GM23338 (cell line): ENCODE data around the gene TACSTD2.

Source experiments
- CREB1 ChIP-seq: fragments of 250-450 bp; sonication (Bioruptor Pico); IDR thresholded peaks from 2 replicates; pipeline ENCODE4 v1.5.0; 2020; ENCODE audit warnings: low read depth, mild to moderate bottlenecking, moderate library complexity
- EZH2 ChIP-seq: fragments of 200-600 bp; sonication (generic); IDR thresholded peaks from one replicate; pipeline ENCODE4 v1.8.0; 2017; ENCODE audit warnings: antibody characterized with exemption, mild to moderate bottlenecking, low read depth; ENCODE audit not compliant: unreplicated experiment
- EZH2phosphoT487 ChIP-seq: fragments of 200-600 bp; sonication (generic); IDR thresholded peaks from one replicate; pipeline ENCODE4 v1.8.1; 2018; ENCODE audit warnings: antibody characterized with exemption; ENCODE audit not compliant: unreplicated experiment
- JUNB ChIP-seq: IDR thresholded peaks from one replicate; pipeline ENCODE4 v1.6.1; 2016; ENCODE audit warnings: antibody characterized with exemption; ENCODE audit not compliant: unreplicated experiment
- POLR2AphosphoS5 ChIP-seq: IDR thresholded peaks from 2 replicates; pipeline ENCODE4 v1.6.1; 2016; ENCODE audit warnings: antibody characterized with exemption, low read depth
- STAT1 ChIP-seq: IDR thresholded peaks from one replicate; pipeline ENCODE4 v1.6.1; 2016; ENCODE audit warnings: antibody characterized with exemption; ENCODE audit not compliant: unreplicated experiment
- ZNF114 ChIP-seq: fragments of 250-450 bp; sonication (Bioruptor Pico); IDR thresholded peaks from 2 replicates; pipeline ENCODE4 v1.5.0; 2020; ENCODE audit warnings: mild to moderate bottlenecking, moderate library complexity
- ZNF331 ChIP-seq: fragments of 250-450 bp; sonication (Bioruptor Pico); IDR thresholded peaks from 2 replicates; pipeline ENCODE4 v1.5.0; 2020; ENCODE audit warnings: low read depth, mild to moderate bottlenecking, moderate library complexity
- TF ChIP-seq, protein P1 (sequence below), 2 experiments: fragments of 200-600 bp in 1 of 2; sonication (generic) in 1 of 2; conservative IDR thresholded peaks; 2 replicates each; pipeline versions ENCODE4 v1.5.1 to v1.6.1; 2016 to 2017; ENCODE audit warnings: antibody characterized with exemption in 2 of 2, low read depth in 2 of 2, mild to moderate bottlenecking in 2 of 2, moderate library complexity in 1 of 2
- TF ChIP-seq, protein P2 (sequence below): IDR thresholded peaks from one replicate; pipeline ENCODE4 v1.6.1; 2018; ENCODE audit warnings: antibody characterized with exemption; ENCODE audit not compliant: unreplicated experiment
- TF ChIP-seq, protein P3 (sequence below): IDR thresholded peaks from 2 replicates; pipeline ENCODE4 v1.6.1; 2016; ENCODE audit warnings: antibody characterized with exemption

DNA sequence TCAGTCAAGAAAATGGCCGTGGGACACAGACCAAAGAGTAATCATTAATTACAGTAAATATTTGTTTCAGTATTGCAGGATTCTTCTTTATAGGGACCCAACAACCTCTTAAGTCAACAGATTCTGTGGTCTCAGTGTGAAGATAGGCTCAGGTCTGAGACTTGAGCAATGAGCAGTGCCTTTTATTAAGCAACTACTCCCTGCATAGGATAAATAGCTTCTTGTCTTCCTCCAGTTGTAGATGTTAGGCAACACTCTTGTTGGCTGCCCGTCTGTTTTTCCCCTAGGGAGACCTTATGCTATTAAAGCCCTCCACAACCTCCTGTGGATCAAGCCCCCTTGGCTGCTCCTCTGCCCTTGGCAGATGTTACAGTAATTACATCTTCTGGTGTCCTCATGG, 28.7 kb downstream of the TACSTD2 start:
- TF ChIP-seq, protein P1, sequence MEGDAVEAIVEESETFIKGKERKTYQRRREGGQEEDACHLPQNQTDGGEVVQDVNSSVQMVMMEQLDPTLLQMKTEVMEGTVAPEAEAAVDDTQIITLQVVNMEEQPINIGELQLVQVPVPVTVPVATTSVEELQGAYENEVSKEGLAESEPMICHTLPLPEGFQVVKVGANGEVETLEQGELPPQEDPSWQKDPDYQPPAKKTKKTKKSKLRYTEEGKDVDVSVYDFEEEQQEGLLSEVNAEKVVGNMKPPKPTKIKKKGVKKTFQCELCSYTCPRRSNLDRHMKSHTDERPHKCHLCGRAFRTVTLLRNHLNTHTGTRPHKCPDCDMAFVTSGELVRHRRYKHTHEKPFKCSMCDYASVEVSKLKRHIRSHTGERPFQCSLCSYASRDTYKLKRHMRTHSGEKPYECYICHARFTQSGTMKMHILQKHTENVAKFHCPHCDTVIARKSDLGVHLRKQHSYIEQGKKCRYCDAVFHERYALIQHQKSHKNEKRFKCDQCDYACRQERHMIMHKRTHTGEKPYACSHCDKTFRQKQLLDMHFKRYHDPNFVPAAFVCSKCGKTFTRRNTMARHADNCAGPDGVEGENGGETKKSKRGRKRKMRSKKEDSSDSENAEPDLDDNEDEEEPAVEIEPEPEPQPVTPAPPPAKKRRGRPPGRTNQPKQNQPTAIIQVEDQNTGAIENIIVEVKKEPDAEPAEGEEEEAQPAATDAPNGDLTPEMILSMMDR (conservative IDR thresholded peaks at IDR 0.05; ENCODE audit: low read depth in 2 of 2): no peak
- no peak for TF ChIP-seq POLR2AphosphoS5
- TF ChIP-seq, protein P2, sequence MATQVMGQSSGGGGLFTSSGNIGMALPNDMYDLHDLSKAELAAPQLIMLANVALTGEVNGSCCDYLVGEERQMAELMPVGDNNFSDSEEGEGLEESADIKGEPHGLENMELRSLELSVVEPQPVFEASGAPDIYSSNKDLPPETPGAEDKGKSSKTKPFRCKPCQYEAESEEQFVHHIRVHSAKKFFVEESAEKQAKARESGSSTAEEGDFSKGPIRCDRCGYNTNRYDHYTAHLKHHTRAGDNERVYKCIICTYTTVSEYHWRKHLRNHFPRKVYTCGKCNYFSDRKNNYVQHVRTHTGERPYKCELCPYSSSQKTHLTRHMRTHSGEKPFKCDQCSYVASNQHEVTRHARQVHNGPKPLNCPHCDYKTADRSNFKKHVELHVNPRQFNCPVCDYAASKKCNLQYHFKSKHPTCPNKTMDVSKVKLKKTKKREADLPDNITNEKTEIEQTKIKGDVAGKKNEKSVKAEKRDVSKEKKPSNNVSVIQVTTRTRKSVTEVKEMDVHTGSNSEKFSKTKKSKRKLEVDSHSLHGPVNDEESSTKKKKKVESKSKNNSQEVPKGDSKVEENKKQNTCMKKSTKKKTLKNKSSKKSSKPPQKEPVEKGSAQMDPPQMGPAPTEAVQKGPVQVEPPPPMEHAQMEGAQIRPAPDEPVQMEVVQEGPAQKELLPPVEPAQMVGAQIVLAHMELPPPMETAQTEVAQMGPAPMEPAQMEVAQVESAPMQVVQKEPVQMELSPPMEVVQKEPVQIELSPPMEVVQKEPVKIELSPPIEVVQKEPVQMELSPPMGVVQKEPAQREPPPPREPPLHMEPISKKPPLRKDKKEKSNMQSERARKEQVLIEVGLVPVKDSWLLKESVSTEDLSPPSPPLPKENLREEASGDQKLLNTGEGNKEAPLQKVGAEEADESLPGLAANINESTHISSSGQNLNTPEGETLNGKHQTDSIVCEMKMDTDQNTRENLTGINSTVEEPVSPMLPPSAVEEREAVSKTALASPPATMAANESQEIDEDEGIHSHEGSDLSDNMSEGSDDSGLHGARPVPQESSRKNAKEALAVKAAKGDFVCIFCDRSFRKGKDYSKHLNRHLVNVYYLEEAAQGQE: no peak
- no peak for TF ChIP-seq JUNB
- no peak for TF ChIP-seq EZH2
- TF ChIP-seq EZH2phosphoT487: no peak
- no peak for TF ChIP-seq CREB1 (CRISPR knock-in tag)
- no peak for TF ChIP-seq ZNF114
- TF ChIP-seq ZNF331 (CRISPR knock-in tag): no peak
- no peak for TF ChIP-seq STAT1
- TF ChIP-seq, protein P3, sequence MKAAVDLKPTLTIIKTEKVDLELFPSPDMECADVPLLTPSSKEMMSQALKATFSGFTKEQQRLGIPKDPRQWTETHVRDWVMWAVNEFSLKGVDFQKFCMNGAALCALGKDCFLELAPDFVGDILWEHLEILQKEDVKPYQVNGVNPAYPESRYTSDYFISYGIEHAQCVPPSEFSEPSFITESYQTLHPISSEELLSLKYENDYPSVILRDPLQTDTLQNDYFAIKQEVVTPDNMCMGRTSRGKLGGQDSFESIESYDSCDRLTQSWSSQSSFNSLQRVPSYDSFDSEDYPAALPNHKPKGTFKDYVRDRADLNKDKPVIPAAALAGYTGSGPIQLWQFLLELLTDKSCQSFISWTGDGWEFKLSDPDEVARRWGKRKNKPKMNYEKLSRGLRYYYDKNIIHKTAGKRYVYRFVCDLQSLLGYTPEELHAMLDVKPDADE: no peak
